Keratinocyte (primary cell): ENCODE measurements around the gene RABGGTB. TPM values are rescaled to one million over a fixed set of nuclear protein-coding genes. Genes with fewer than 3 reads are reported as not detected.
"Not testable (repeated sequence)": the region's sequence is repeated elsewhere in the genome, so short reads cannot be mapped to it uniquely, and the experiment has no call there.

Source experiments
- DNase-seq: peaks from one replicate; pipeline ENCODE4 v3.0.0-alpha.2; 2011; ENCODE audit warnings: low read depth, missing footprints, low spot score
- FAIRE-seq: peaks from 2 replicates; lab custom pipeline; 2011; peaks lifted over from hg19 to GRCh38; lab: Jason Lieb, UNC
- H2AFZ ChIP-seq: 2 replicates; pipeline ENCODE4 v1.6.0; 2012; ENCODE audit warnings: low read length, control low read depth, inconsistent platforms; ENCODE audit not compliant: control insufficient read depth
- H3K27ac ChIP-seq: 2 replicates; pipeline ENCODE4 v1.5.1; 2011; ENCODE audit warnings: low read length; ENCODE audit not compliant: control insufficient read depth, insufficient read depth
- H3K27me3 ChIP-seq: 3 replicates; pipeline ENCODE4 v1.6.0; 2011; ENCODE audit warnings: low read length; ENCODE audit not compliant: control insufficient read depth, insufficient read depth; ENCODE audit errors: extremely low read depth
- H3K36me3 ChIP-seq, 2 experiments: 2 replicates in 1 of 2; 3 replicates in 1 of 2; pipeline ENCODE4 v1.5.1; 2011; ENCODE audit warnings: low read length in 2 of 2, mild to moderate bottlenecking in 1 of 2; ENCODE audit not compliant: control insufficient read depth in 2 of 2, insufficient read depth in 2 of 2; ENCODE audit errors: extremely low read depth in 1 of 2
- H3K4me1 ChIP-seq: 3 replicates; pipeline ENCODE4 v1.5.1; 2011; ENCODE audit warnings: low read length; ENCODE audit not compliant: control insufficient read depth, insufficient read depth; ENCODE audit errors: extremely low read depth
- H3K4me2 ChIP-seq: 3 replicates; pipeline ENCODE4 v1.6.0; 2011; ENCODE audit warnings: low read depth, low read length; ENCODE audit not compliant: control insufficient read depth, insufficient read depth; ENCODE audit errors: extremely low read depth
- H3K4me3 ChIP-seq, 3 experiments: fragments of 200-600 bp in 1 of 3; sonication (generic) in 1 of 3; 2 replicates in 2 of 3; 3 replicates in 1 of 3; pipeline ENCODE4 v1.5.1; 2011 to 2016; ENCODE audit warnings: low read length in 3 of 3, mild to moderate bottlenecking in 3 of 3, control low read depth in 2 of 3, inconsistent platforms in 1 of 3, low read depth in 1 of 3, mixed read lengths in 1 of 3, mixed run types in 1 of 3, moderate library complexity in 1 of 3; ENCODE audit not compliant: control insufficient read depth in 2 of 3, insufficient read depth in 2 of 3; ENCODE audit errors: extremely low read depth in 1 of 3
- H3K79me2 ChIP-seq: 2 replicates; pipeline ENCODE4 v1.6.0; 2012; ENCODE audit warnings: low read length; ENCODE audit not compliant: control insufficient read depth, insufficient read depth
- H3K9ac ChIP-seq: 3 replicates; pipeline ENCODE4 v1.6.0; 2011; ENCODE audit warnings: low read length; ENCODE audit not compliant: control insufficient read depth, insufficient read depth; ENCODE audit errors: extremely low read depth
- H3K9me1 ChIP-seq: 3 replicates; pipeline ENCODE4 v1.6.0; 2011; ENCODE audit warnings: low read length; ENCODE audit not compliant: control insufficient read depth, insufficient read depth; ENCODE audit errors: extremely low read depth
- H3K9me3 ChIP-seq: 2 replicates; pipeline ENCODE4 v1.5.1; 2012; ENCODE audit warnings: low read depth, low read length; ENCODE audit not compliant: control insufficient read depth
- H4K20me1 ChIP-seq: 3 replicates; pipeline ENCODE4 v1.6.0; 2011; ENCODE audit warnings: low read length; ENCODE audit not compliant: control insufficient read depth, insufficient read depth; ENCODE audit errors: extremely low read depth
- CTCF ChIP-seq, 3 experiments: IDR thresholded peaks in 1 of 3; conservative IDR thresholded peaks in 1 of 3; optimal IDR thresholded peaks in 1 of 3; 2 replicates in 2 of 3; 3 replicates in 1 of 3; pipeline versions ENCODE3 to v1.5.1; 2011; ENCODE audit warnings: low read length in 3 of 3, mild to moderate bottlenecking in 3 of 3, moderate library complexity in 2 of 3, control low read depth in 1 of 3, inconsistent platforms in 1 of 3; ENCODE audit not compliant: insufficient read depth in 2 of 3; ENCODE audit errors: extremely low read depth in 1 of 3
- EZH2 ChIP-seq: IDR thresholded peaks from one replicate; pipeline ENCODE4 v1.6.1; 2012; ENCODE audit warnings: inconsistent platforms, mild to moderate bottlenecking, low read length, moderate library complexity
- dilution Hi-C: fragments of 300-500 bp; cut with MboI; formaldehyde crosslinking; loops from one replicate; pipeline ENCODE4 v1.7.0; 2020; ENCODE audit warnings: low sequenced_read_pairs; ENCODE audit not compliant: extremely low pct_ligation_motif_present
- polyA plus RNA-seq, 5 experiments: library from polyadenylated mRNA; depleted of rRNA in 3 of 5; stranded (reverse) in 3 of 5; stranded (forward) in 1 of 5; unstranded in 1 of 5; fragments of >200 nt; gene quantifications; 1 replicate in 1 of 5; 2 replicates in 3 of 5; 3 replicates in 1 of 5; pipeline versions ENCODE4 v1.2.1 to v1.2.3, GENCODE V29; 2011 to 2012; ENCODE audit warnings: missing spikeins in 2 of 5, low read depth in 1 of 5, low replicate concordance in 1 of 5

Gene RABGGTB
- polyA plus RNA-seq, 1 donor (not counting 4 experiments of a cell fraction or from before 2014, with no cell fraction given) = 243 TPM

- Histone ChIP-seq H3K27ac (no peak overlapping the region), H3K9me3 (no peaks in the 10 kb centered on the region), H3K9me1 (no peaks in the 10 kb centered on the region), H3K4me3 (no peak overlapping the region), H3K79me2 (no peaks in the 10 kb centered on the region), H3K4me1 (peaks cover 4% of the 10 kb centered on the region), H3K27me3 (no peaks in the 10 kb centered on the region), H2AFZ (no peak overlapping the region), H4K20me1 (no peaks in the 10 kb centered on the region), H3K4me2 (no peak overlapping the region), H3K9ac (no peak overlapping the region), H3K36me3 (peaks cover 8 to 14% of the 10 kb centered on the region in 2 experiments)
- FAIRE-seq (no peak), DNase-seq (no peak)
- TF ChIP-seq CTCF (optimal IDR thresholded peaks at IDR 0.05 in 1 of 3, IDR thresholded peaks at IDR 0.05 in 1 of 3, conservative IDR thresholded peaks at IDR 0.05 in 1 of 3; ENCODE audit: extremely low read depth in 1 of 3, insufficient read depth in 2 of 3, low read length in 3 of 3) (no peak), EZH2 (no peak)
- dilution Hi-C loops = no loop called here
Observed at GRCh38 chr1:75745276-75745675, 40.8 kb upstream of the RABGGTB start.

- H3K36me3 ChIP-seq = peaks cover 0 to 12% of the 10 kb centered on the region in 2 experiments
- H3K4me1 ChIP-seq, H3K4me3 ChIP-seq, H3K27ac ChIP-seq, DNase-seq, H3K4me2 ChIP-seq, H3K27me3 ChIP-seq, FAIRE-seq, H2AFZ ChIP-seq, H3K79me2 ChIP-seq, H3K9ac ChIP-seq, H3K9me1 ChIP-seq, H4K20me1 ChIP-seq, dilution Hi-C loops, H3K9me3 ChIP-seq: not testable (repeated sequence)
Observed at GRCh38 chr1:75757210-75757609, 28.8 kb upstream of the RABGGTB start.

- H3K4me1 ChIP-seq, H3K4me3 ChIP-seq, H3K9me3 ChIP-seq, H3K27me3 ChIP-seq, DNase-seq, H3K9ac ChIP-seq, H3K27ac ChIP-seq, H3K9me1 ChIP-seq, H3K79me2 ChIP-seq, FAIRE-seq, H3K4me2 ChIP-seq, dilution Hi-C loops, H4K20me1 ChIP-seq, H2AFZ ChIP-seq: not testable (repeated sequence)
- peaks cover 0 to 12% of the 10 kb centered on the region in 2 experiments for H3K36me3 ChIP-seq
Observed at GRCh38 chr1:75758543-75758942, 27.5 kb upstream of the RABGGTB start.
